ENCODE measurements around the gene RHOF.

DNA sequence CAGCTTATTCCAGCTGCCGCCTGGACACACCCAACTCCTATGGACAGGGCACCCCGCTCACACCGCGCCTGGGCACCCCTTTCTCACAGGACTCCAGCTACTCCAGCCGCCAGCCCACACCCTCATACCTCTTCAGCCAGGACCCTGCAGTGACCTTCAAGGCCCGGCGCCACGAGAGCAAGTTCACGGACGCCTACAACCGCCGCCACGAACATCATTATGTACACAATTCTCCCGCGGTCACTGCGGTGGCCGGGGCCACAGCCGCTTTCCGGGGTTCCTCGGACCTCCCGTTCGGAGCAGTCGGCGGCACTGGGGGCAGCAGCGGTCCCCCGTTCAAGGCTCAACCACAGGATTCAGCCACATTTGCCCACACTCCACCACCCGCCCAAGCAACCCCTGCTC is 16.2 kb upstream of the RHOF start:
- TF ChIP-seq CTCF (IDR thresholded peaks at IDR 0.05) = no peak
- TF ChIP-seq POLR2AphosphoS5 (IDR thresholded peaks at IDR 0.05) = no peak
- no peak for TF ChIP-seq POLR2A (IDR thresholded peaks at IDR 0.05)

All from prostate gland (tissue), 2 donors.